PFSK-1 (cell line): ENCODE data around the gene PREX1.

Experiments
- FOXP2 ChIP-seq: optimal IDR thresholded peaks from 2 replicates; pipeline ENCODE3; 2011; ENCODE audit warnings: borderline replicate concordance, control low read depth, inconsistent platforms; ENCODE audit not compliant: insufficient read depth; ENCODE audit errors: extremely low read length, extremely low read depth
- POLR2AphosphoS5 ChIP-seq: IDR thresholded peaks from 2 replicates; pipeline ENCODE4 v1.6.1; 2012; ENCODE audit warnings: low read depth, mild to moderate bottlenecking, control low read depth, low read length, moderate library complexity
- SIN3A ChIP-seq: IDR thresholded peaks from 2 replicates; pipeline ENCODE4 v1.6.1; 2012; ENCODE audit warnings: mild to moderate bottlenecking, low read length, moderate library complexity, borderline replicate concordance; ENCODE audit not compliant: insufficient read depth
- TAF1 ChIP-seq: IDR thresholded peaks from 2 replicates; pipeline ENCODE4 v1.6.1; 2012; ENCODE audit warnings: low read length, control low read depth, borderline replicate concordance; ENCODE audit not compliant: insufficient read depth
- TF ChIP-seq, protein P1 (sequence below), 2 experiments: IDR thresholded peaks; 2 replicates each; pipeline versions ENCODE4 v1.6.1 to v1.8.0; 2011 to 2012; ENCODE audit warnings: low read depth in 2 of 2, low read length in 2 of 2, control low read depth in 1 of 2, inconsistent platforms in 1 of 2, mild to moderate bottlenecking in 1 of 2, moderate library complexity in 1 of 2; ENCODE audit not compliant: insufficient read depth in 1 of 2

Gene PREX1

DNA sequence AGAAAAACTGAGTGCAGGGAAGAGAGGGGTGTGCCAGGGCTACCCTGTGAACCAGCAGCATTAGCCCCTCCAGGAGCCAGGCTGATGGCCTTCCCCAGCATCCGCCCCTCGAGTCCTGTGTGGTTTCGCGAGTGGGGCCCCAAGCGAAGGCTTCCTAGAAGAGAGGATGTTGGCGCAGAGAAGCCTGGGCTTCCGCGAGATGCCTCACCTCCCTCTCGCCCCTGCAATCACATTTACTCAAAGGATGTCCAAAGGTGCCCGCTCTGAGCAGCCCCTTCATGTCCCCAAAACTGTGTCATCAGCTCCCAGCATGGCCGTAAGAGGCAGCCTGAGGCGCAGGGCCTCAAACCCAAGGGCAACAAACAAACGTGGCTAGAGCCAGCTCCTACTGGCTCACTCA, 111.7 kb downstream of the PREX1 start:
- TF ChIP-seq, protein P1, sequence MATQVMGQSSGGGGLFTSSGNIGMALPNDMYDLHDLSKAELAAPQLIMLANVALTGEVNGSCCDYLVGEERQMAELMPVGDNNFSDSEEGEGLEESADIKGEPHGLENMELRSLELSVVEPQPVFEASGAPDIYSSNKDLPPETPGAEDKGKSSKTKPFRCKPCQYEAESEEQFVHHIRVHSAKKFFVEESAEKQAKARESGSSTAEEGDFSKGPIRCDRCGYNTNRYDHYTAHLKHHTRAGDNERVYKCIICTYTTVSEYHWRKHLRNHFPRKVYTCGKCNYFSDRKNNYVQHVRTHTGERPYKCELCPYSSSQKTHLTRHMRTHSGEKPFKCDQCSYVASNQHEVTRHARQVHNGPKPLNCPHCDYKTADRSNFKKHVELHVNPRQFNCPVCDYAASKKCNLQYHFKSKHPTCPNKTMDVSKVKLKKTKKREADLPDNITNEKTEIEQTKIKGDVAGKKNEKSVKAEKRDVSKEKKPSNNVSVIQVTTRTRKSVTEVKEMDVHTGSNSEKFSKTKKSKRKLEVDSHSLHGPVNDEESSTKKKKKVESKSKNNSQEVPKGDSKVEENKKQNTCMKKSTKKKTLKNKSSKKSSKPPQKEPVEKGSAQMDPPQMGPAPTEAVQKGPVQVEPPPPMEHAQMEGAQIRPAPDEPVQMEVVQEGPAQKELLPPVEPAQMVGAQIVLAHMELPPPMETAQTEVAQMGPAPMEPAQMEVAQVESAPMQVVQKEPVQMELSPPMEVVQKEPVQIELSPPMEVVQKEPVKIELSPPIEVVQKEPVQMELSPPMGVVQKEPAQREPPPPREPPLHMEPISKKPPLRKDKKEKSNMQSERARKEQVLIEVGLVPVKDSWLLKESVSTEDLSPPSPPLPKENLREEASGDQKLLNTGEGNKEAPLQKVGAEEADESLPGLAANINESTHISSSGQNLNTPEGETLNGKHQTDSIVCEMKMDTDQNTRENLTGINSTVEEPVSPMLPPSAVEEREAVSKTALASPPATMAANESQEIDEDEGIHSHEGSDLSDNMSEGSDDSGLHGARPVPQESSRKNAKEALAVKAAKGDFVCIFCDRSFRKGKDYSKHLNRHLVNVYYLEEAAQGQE (IDR thresholded peaks at IDR 0.05; ENCODE audit: insufficient read depth in 1 of 2, low read depth in 2 of 2, low read length in 2 of 2), result no peak
- TF ChIP-seq SIN3A, result no peak
- TF ChIP-seq POLR2AphosphoS5, result no peak
- no peak for TF ChIP-seq FOXP2
- no peak for TF ChIP-seq TAF1

DNA sequence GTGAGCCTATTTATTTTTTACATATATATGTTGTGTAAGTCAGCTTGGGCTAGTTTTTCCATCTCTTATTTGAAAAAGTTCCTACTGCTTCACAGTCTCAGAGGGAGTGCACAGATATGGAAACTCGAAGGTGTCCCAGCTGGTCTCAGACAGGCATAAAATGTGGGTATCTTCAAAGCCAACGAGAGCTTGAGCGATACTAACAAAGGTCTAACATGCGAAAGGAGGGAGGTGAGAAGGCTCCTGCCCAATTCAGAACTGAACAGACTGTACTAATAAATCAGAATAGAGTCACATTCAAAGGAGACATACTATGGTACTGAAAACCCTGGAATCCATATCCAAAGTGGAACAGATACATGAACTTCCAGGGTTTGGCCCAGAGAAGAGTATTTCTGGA, 113.0 kb downstream of the PREX1 start:
- TF ChIP-seq, protein P1 (IDR thresholded peaks at IDR 0.05; ENCODE audit: insufficient read depth in 1 of 2, low read depth in 2 of 2, low read length in 2 of 2), result no peak
- TF ChIP-seq SIN3A (no peak), TAF1 (no peak), POLR2AphosphoS5 (no peak), FOXP2 (no peak)

GRCh38 chr20:48711696-48712464, 115.9 kb downstream of the PREX1 start:
- TF ChIP-seq TAF1, result no peak
- no peak for TF ChIP-seq SIN3A
- no peak for TF ChIP-seq POLR2AphosphoS5
- TF ChIP-seq, protein P1 (IDR thresholded peaks at IDR 0.05; ENCODE audit: insufficient read depth in 1 of 2, low read depth in 2 of 2, low read length in 2 of 2), result no peak
- no peak for TF ChIP-seq FOXP2

DNA sequence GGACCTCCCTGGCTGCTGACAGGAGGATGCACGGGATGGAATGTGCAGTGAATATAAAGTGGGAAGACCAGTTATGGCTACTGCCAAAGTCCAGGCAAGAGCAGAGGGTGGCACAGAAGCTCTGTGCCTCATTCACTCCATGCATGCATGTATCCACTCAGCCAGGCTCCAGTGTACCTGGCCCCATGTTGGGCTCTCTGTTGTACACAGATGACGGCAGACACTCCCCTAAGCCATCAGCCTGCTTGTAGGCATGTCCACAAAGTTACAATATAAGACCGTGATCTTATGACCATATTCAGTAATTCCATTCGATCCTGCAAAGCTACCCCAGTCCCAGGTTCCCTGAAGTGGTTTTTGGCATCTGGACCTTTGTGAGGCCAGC, 116.8 kb downstream of the PREX1 start:
- no peak for TF ChIP-seq POLR2AphosphoS5
- TF ChIP-seq TAF1, result no peak
- no peak for TF ChIP-seq FOXP2
- no peak for TF ChIP-seq SIN3A
- TF ChIP-seq, protein P1 (IDR thresholded peaks at IDR 0.05; ENCODE audit: insufficient read depth in 1 of 2, low read depth in 2 of 2, low read length in 2 of 2), result no peak
